Stimulated activated CD4-positive, alpha-beta T cell treated with anti-CD3 and anti-CD28 coated beads, Interleukin-1b, Interleukin-23, amount 100 ng/mL, for 24 hours (primary cell): ENCODE data around the gene FAM89A.
"Not testable (repeated sequence)": the region's sequence is repeated elsewhere in the genome, so short reads cannot be mapped to it uniquely, and the experiment has no call there.

Source experiments
- DNase-seq, 4 experiments: peaks; one replicate each; pipeline ENCODE4 v3.0.0-alpha.2; 2020; ENCODE audit warnings: low read depth in 4 of 4, low spot score in 1 of 4

The FAM89A gene

DNA sequence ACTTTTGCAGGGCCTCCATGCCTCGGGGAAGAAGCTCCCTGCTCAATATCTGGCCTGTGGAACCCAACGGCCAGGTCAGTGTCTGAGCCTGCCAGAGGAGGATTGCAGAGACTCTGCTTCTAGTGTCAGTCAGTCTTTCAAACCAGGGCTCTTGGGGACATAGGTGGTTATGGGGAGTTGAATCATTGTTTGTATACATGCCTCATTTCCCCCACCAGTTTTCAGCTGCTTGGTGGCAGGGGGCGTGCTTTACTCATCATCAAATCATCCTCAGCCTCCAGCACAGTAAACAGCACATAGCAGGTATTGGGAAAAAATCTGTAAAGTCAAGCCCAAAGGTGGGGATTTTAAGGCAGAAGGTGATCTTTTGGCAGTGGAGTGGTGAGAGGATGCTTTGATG, 17.4 kb upstream of the FAM89A start:
- DNase-seq = no peak

DNA sequence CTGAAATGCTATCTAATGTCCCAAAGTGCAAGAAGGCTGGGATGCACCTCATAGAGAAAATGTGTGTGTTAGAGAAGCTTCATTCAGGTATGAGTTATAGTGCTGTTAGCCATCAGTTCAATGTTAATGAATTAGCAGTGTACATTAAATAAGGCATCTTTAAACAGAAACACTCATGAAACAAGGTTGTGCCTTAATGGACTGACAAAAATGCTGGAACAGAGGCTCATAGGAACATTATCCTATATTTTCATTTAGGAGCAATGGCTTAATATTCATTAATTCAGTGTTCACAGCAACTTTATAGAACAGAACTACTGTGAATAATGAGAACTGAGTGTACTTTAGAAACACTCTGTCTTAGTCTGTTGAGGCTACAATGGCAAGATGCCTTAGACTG, 15.2 kb upstream of the FAM89A start:
- no peak for DNase-seq

DNA sequence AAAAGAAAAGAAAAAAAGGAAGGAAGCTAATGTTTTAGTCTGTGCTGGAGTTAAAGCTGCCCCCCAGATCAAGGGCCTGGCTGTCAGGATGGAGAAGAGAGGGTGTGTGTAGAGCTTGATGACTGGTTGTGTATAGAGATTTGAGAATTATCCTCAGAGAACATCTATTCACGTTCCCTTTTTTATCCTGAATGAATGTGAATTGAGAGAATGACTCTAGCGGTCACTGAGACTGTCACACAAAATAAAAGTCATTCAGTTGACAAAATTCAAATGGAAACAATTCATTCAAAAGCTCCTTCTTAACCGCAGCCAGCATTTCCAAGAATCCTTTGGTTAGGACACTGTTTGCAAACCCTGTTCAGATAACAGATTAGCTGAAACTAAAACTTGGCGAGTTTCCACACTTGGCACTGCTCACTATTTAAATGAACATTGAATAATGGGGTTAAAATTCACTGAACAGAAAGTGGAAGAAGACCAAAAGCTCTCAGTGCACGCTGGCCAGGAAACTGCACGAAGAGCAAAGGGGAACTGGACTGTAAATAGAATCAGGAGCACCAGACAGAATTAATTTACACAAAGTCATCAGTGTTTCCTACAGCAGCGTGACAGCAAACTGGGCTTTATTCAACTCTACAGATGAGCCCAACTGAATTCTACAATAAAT, 13.6 kb upstream of the FAM89A start:
- no peak for DNase-seq

GRCh38 chr1:231052777-231053176, 12.7 kb upstream of the FAM89A start:
- no peak for DNase-seq

- DNase-seq = not testable (repeated sequence)
Measured at GRCh38 chr1:231050932-231051331, 10.9 kb upstream of the FAM89A start.

- no peak for DNase-seq
Measured at GRCh38 chr1:231050395-231050794, 10.3 kb upstream of the FAM89A start.

GRCh38 chr1:231049121-231049979, 9.3 kb upstream of the FAM89A start:
- no peak for DNase-seq

- not testable (repeated sequence) for DNase-seq
Measured at GRCh38 chr1:231048419-231048818, 8.4 kb upstream of the FAM89A start.

GRCh38 chr1:231047529-231047928, 7.5 kb upstream of the FAM89A start:
- DNase-seq = not testable (repeated sequence)

GRCh38 chr1:231046730-231047395, 6.8 kb upstream of the FAM89A start:
- no peak for DNase-seq

DNA sequence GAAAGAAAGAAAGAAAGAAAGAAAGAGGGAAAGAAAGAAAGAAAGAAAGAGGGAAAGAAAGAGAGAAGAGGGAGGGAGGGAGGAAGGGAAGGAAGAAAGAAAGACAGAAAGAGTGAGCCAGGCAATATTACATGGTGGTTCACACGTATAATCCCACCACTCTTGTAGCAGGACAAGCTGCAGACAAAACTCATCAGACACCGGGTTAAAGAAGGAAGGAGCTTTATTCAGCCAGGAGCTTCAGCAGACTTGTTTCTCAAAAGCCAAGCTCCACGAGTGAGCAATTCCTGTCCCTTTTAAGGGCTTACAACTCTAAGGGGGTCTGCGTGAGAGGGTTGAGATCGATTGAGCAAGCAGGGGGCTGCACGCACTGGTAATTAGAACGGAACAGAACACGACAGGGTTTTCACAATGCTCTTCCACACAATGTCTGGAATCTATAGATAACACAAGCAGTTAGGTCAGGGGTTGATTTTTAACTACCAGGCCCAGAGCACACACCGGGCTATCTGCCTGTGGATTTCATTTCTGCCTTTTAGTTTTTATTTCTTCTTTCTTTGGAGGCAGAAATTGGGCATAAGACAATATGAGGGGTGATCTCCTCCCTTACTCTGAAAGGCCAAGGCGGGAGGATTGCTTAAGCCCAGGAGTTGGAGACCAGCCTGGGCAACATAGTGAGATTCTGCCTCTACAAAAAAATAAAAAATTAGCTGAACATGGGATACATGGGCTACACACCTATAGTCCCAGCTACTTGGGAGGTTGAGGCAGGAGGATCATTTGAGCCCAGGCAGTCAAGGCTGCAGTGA, 6.1 kb upstream of the FAM89A start:
- DNase-seq = not testable (repeated sequence)

DNA sequence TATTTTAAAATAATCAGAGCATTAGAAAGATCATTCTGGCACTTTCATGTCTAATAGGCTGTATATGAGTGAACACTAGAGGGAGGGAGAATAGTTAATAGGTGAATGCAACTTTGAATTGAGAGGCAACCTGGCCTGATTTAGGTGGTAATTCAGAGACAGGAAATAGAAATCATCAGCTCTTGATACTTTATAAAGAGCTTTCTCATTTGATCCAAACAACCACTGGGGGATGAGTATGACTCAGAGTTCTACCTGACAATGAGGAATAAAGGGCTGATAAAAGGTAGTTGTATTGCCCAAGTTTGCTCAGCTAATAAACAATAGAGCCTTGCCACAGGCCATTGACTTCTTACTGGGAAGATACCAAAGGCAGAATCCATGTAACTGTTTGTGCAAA, 5.2 kb upstream of the FAM89A start:
- DNase-seq = no peak

GRCh38 chr1:231044588-231044987, 4.5 kb upstream of the FAM89A start:
- no peak for DNase-seq

- no peak for DNase-seq
Measured at GRCh38 chr1:231041719-231042261, 1.7 kb upstream of the FAM89A start.

- no peak for DNase-seq
Measured at GRCh38 chr1:231040800-231041718, 1.0 kb upstream of the FAM89A start.

GRCh38 chr1:231039161-231040018, 664 bp downstream of the FAM89A start:
- peak; percentile 2 to 25 (median 16) for DNase-seq

- no peak for DNase-seq
Measured at GRCh38 chr1:231037585-231038517, 2.2 kb downstream of the FAM89A start.

DNA sequence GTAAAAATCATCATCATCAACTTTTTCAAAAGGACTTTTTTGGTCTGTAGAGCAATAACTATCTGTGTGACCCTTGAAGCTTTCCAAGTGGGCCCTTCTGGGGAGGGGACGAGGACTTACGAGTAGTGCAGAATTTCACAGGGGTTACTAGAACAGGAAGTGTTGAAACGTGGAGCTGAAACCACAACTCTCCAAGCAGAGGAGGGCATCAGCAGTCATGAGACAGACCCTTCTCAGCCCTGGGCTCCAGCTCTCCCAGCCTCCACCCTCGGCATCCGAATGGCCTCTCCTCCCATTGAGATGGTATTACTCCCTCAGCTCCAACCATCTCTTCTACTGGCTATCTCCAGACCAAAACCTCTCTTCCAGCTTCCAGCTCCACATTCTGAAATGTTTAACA, 3.6 kb downstream of the FAM89A start:
- no peak for DNase-seq
